Measurements from ENCODE around the gene LSM6.

DNA sequence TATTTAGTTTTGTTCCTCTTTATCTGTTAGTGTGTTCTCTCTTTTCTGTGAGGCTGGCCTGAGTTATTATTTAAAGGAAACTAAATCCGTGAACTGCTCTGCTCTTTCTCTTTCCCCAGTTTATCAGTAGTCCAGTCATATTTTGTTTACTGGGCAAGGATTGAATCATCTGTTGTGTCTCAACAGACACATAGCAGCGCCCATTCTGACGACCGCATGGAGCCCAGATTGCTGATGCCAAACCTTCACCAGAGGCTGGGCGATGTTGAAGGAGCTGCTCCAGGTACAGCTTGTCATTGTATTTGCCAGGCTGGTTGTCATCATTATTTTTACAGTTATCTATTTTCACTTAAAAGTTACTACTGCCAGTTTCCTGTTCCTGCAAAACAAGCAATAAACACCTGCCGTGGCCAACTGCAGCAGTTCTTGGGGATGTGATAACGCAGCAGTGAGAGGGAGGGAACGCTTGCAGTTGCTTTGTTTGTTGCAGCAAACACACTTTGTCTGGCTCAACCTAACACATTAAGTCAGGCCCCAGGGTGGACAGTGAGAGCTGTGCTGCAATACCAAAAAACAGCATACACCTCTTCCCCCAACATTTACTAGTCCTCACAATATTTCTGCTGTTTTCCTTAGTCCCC, 48.9 kb downstream of the LSM6 start:
- TF ChIP-seq POLR2A (IDR thresholded peaks at IDR 0.05; ENCODE audit: low read depth, low read length) (no peak), TAF1 (IDR thresholded peaks at IDR 0.05; ENCODE audit: low read depth, low read length) (no peak), POLR2AphosphoS5 (IDR thresholded peaks at IDR 0.05; ENCODE audit: low read depth, low read length) (no peak)
